Erythroblast (primary cell): Measurements from ENCODE around the gene PHF1.

ENCODE experiments used
- DNase-seq, 2 experiments: peaks; one replicate each; lab custom pipeline; 2025; lab: John Stamatoyannopoulos, UW
- GATA1 ChIP-seq: IDR thresholded peaks from 2 replicates; pipeline ENCODE4 v1.6.1; 2011; ENCODE audit warnings: low read depth, mild to moderate bottlenecking, control low read depth, low read length, moderate library complexity
- POLR2A ChIP-seq: IDR thresholded peaks from 2 replicates; pipeline ENCODE4 v1.6.1; 2011; ENCODE audit warnings: mild to moderate bottlenecking, low read length

PHF1 gene

GRCh38 chr6:33458676-33459075 is 47.9 kb downstream of the PHF1 start:
- no peak for TF ChIP-seq GATA1
- TF ChIP-seq POLR2A, result no peak
- DNase-seq, result no peak

- no peak for DNase-seq
- TF ChIP-seq GATA1 (no peak), POLR2A (no peak)
These were observed 48.4 kb downstream of the PHF1 start for GRCh38 chr6:33459226-33459625.
